DMS 273 (cell line): Measurements from ENCODE around the gene ZNHIT6.
A peak's percentile ranks its signal among the peaks of the same experiment; 100 is the strongest.

Experiments
- DNase-seq: peaks from one replicate; lab custom pipeline; 2025; ENCODE audit not compliant: unreplicated experiment; lab: John Stamatoyannopoulos, UW

The ZNHIT6 gene

DNA sequence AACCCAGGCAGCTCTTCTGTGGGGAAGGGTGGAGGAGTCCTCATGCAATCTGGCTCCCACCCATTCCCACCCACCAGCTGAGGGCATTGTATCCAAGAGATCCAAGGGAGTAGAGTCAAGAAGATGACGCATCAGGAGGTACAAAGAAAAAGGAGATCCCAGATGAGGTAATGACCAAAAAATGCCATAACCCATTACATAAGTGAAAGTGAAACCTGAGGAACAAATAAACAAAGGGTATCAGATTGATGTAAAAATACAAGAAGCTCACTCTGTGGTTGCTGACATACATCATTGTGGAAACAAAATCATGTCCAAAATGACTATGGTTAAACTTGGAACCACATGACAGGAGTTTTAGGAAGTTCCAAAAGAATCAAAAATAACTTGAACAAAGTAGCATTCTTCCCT, 85.2 kb downstream of the ZNHIT6 start:
- no peak for DNase-seq

GRCh38 chr1:85621430-85621829, 86.8 kb downstream of the ZNHIT6 start:
- DNase-seq: no peak

DNA sequence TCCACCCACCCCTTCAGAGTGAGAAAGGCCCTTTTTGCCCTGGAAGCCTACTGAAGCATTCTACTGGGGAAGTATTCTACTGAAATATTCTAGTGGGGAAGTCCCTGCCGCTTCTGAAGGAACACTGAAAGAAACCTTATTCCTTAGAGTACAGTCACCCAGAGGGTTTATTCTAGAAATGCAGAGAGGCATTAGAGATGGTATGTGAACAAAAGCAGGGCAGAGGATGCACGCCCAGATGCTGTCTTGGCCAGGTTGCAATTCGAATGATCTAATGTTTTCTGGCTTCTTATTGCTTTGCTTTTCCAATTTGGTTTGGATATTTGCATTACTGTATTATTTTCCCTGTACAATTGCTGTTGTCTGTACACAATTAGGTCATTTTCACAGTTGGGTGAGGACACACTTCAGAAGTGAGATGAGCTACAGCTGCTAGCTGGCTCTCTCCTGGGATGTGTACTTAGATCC, 90.6 kb downstream of the ZNHIT6 start:
- no peak for DNase-seq

- DNase-seq: no peak
Observed at GRCh38 chr1:85616736-85617135, 91.5 kb downstream of the ZNHIT6 start.

GRCh38 chr1:85616364-85616705, 91.9 kb downstream of the ZNHIT6 start:
- DNase-seq: no peak

DNA sequence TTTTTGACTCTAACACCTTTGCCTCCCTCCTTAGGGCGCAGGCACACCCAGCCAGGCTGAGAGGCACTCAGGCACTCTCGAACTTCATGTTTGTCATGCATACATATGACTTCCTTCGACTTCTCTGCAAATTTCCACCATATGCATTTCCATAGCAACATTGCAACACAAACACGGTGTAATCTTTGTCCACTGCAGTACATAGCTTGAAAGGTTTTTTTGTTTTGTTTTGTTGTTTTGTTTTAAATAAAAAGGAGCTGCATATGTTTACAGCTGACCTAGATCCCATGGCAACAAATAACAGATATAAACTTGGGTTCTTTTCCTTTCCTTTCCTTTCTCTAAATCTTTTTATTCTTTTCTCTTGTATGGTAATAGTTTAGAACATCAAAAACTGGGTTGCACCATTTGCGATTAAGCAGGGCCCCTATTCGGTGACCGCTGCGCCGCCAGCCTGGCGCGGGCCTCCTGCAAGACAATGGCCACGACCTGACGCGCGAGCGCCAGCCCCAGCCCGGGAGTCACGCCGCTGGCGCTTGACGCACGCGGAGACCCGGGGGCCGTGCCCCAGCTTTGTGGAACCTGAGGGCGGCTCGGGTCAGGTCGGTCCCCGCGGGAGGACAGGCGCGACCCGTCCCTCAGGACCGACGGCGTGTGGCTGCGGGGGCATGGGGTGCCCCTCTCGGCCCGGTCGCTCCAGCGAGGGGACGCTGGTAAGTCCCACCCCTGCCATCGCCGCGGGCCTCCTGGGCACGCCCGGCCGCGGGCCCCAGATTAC, 92.5 kb downstream of the ZNHIT6 start:
- no peak for DNase-seq

DNA sequence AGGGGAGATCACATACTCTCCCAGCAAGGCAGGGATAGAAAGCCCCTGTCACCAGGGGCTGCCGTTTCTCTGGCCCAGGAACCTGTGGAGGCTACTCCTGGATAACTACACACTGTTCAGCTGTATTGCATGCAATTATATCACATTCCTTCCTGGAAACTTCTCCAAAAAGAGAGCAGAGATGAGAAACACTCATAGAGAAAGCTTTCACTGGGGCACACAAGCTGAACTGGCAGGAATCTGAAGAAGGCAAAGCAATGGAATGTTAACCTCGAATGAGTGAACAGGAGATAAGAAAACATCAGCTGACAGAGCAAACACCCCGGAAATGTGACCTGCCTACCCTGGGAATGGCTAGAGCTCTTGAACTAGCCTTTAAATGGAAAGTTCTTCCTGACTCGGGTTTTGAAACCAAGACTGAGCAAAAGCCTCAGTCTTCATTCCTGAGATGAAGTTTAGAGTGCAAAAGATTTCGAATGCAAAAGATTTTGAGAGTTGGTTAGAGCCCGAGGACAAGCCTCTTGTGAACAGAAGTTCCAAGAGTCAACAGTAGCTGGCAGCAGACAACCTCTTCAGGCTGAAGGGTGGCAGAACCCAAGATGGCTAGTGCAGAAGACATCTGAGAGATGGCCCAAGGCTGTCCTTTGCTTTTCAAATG, 95.4 kb downstream of the ZNHIT6 start:
- peak; percentile 28 for DNase-seq

DNA sequence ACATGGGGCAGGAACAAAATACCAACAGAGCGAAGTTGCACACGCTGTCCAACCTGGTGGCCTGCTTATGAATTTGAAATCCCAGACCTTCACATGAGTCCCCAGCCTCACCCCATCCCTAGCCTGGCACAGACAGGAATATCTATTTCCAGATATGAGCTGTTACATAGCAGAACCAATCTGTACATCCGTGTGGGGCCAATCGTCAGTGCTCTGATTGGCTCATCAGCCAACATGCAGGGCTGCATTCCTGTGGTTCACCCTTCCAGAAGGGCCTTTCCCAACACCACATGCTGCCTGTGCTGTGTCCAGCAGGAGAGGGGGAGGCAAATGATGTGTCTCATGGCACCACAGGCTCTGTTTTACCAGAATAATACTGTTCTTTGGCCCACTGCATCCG, 96.4 kb downstream of the ZNHIT6 start:
- no peak for DNase-seq

DNA sequence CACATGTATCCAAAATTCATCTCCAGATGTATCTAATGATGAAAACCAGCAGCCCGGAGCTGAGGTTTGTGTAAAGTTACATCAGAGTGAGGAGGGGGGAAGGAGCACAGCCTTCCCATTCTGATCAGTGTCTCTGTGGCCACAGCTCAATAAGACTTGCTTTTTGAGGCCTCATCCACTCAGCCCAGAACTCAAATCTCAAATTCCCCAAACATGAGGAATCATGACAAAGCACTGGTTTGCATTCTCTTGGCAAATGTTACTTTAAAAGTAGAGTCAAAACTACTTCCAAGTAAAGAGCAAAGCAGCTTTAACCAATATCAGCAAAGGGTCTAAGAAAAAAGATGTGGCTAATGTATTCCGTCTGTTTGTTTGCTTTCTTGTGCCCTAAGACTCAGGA, 96.8 kb downstream of the ZNHIT6 start:
- DNase-seq: no peak

DNA sequence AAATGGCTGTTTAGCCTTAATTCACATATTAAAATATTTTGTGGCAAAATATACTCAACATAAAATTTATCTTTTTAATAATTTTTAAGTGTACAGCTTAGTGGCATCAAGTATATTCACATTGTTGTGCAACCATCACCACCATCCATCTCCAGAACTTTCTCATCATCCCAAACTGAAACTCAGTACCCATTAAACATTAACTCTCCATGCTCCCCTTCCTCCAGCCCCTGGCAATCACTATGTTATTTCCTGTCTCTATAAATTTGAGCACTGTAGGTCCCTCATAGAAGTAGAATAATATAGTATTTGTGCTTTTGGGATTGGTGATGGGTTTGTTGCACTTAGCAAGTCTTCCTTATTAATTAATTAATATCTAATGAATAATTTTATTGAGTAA, 98.3 kb downstream of the ZNHIT6 start:
- no peak for DNase-seq

DNA sequence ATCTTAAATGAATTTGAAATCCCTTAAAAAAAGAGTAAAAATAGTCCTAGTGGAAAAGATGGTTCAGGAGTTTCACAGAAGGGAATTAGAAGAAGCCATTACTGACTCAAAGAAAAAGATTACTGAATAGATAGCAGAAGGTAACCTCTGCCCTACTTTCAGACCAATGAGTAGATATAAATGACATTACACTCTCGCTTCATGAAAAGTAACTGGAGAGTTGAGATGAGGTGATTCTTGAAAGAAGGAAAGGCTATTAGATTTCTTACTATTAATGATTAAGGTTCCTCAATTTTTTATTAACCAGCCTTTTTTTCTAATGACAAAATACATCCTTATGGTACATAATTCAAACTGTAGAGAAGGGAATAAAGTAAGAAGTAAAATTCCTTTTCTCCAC, 99.4 kb downstream of the ZNHIT6 start:
- no peak for DNase-seq

DNA sequence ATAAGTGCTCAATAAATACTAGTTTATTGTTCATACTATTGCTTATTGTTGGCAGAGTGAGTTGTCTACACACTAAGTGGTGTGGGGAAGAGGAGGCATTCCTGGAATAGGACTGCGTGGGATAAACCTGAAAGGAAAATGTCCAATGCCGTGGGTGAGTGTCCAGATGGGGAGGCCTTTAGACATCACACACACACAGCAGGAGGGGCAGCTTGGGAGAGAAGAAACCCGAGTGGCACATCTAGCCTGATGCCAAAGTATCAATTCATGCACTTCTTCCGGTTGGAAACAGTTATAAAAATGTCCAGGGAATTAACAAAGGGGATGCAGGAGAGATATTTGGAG, 100.3 kb downstream of the ZNHIT6 start:
- DNase-seq: no peak

DNA sequence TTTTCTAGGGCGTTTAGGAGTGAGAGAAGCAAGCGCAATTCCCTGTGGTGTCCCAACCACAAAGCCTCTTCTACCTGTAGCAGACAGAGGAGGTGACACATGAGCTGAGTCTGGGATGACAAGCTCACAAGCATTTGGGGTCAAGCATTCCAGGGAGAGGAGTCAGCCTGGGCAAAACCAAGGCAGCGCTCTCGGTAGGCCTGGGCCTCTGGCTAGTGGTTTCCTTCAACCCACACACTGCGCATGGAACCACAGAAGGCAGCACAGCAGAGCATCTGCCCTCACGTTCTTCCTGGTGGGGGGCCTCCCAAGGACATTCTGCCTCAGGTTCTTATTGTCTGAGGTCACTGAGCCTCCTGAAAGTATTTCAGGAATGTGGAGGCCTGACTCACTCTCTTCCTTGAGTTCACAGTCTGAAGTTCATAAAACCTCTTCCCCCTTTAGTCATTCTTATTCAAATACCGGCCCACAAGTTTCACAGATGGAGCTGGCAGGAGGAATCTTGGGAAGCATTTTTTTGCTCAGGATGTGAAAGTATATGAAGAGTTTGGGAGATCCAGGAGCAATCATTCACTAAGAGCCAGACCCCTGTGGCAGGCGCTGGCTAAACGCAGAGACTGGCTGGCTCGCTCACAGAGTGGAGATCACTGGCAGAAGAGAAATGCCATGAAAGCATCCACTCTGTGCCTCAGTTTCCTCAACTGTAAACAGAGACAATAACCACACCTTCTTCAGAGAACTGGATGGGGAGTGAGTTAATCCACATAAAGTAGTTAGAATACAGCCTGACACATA, 100.9 kb downstream of the ZNHIT6 start:
- DNase-seq: no peak

GRCh38 chr1:85606414-85606800, 101.8 kb downstream of the ZNHIT6 start:
- DNase-seq: no peak

GRCh38 chr1:85605484-85606413, 102.5 kb downstream of the ZNHIT6 start:
- DNase-seq: peak; percentile 22

GRCh38 chr1:85604298-85604997, 103.8 kb downstream of the ZNHIT6 start:
- DNase-seq: no peak

DNA sequence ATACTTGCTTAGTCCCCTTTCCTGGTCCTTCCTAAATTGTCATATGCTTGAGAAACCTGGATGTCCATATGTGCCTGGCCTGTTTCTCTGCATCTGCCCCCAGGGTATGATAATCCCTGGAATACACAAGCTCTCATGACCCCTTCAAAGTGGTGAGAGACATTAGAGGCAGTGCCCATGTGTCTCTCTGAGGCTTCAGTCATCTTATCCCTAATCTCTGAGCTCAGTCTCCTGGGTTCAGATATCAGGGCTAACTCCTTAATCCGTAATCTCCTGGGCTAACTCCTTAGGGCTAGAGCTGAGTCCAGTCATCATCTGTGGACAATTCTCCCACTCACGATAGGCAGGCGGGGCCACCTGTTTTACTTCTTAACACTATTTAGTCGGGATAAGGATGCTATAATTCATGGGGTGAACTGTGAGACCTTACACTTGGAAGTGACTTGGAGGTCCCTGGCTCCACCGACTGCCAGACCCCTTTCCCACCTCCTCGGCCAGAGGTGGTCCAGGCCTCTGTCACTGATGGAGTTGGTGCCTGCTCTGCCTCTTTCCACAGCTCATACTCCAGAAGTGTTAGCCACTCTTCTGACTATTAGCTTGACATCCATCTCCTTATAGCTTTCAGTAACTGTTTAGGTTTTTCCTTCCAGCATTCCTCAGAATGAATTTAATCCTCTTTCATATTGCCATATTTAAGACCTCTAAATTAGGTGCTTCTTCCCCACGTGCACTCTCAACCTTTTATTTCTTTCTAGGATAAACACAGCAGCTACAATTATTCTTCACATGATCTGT, 105.0 kb downstream of the ZNHIT6 start:
- no peak for DNase-seq

DNA sequence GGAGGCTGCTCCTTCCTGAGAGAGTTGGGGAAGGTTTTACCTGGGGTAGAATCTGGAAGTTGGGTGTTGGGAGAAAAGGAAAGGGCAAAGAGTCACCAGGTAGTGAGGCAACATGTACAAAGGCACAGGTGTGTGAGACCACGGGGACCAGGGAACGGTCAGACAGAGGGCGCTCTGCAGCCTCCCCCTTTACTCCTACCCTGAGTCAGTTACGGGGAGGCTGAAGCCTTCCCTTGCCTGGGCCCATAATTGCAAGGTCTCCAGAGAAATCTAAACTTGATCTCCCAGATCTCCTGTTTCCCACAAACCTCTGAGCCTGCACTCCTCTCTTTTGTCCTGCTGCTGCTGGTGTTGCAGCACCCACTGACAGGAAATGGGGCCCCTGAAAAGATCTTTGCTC, 105.7 kb downstream of the ZNHIT6 start:
- DNase-seq: no peak

DNA sequence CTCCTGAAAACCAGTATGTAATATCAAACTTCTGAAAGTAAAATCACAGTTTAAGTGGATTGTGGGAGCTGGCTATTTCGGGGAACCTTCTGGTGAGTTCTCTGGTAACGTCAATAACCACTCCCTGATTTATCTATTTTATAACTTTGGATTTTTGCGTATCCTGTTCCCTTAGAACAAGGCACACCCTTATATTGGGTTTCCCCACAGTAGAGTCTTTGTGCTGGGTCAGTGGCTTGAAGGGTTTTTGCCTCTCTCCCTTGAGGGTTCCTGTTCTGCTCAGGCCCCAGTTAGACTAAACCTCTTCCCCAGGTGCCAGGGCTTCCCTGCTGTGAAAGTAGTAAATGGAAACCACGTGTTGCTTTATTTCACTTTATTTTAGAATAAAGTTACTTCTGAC, 106.3 kb downstream of the ZNHIT6 start:
- no peak for DNase-seq

- DNase-seq: no peak
Observed at GRCh38 chr1:85599681-85600080, 108.6 kb downstream of the ZNHIT6 start.
